Activated B cell treated with CpG ODN at 0.5 μM for 24 hours (primary cell): ENCODE data around the gene PRRX1. TPM values are rescaled to one million over a fixed set of nuclear protein-coding genes. Genes with fewer than 3 reads are reported as not detected.

Experiments used
- ATAC-seq: fragments of 200-7000 bp; cut with Tn5 transposase; one replicate; pipeline ENCODE4 v1.10.0; 2021; ENCODE audit warnings: low read depth, mild to moderate bottlenecking, moderate library complexity
- CTCF ChIA-PET: fragments of 350-600 bp; sonication (Branson Sonifier 250); formaldehyde crosslinking; loops from one replicate; lab custom pipeline; 2021; ENCODE audit warnings: antibody characterized with exemption; lab: Charles Lee
- POLR2A ChIA-PET: fragments of 350-600 bp; sonication (Branson Sonifier 250); formaldehyde crosslinking; loops from one replicate; lab custom pipeline; 2021; ENCODE audit warnings: antibody characterized with exemption; lab: Charles Lee
- DNase-seq: peaks from one replicate; pipeline ENCODE4 v3.0.0; 2022
- H3K27ac Mint-ChIP-seq: one replicate; pipeline ENCODE4 v1.8.0; 2020; ENCODE audit warnings: mixed read lengths
- H3K27me3 Mint-ChIP-seq: one replicate; pipeline ENCODE4 v1.8.0; 2021; ENCODE audit warnings: mixed read lengths
- H3K36me3 Mint-ChIP-seq: one replicate; pipeline ENCODE4 v1.8.0; 2021; ENCODE audit warnings: low read depth, mixed read lengths
- H3K4me1 Mint-ChIP-seq: one replicate; pipeline ENCODE4 v1.8.0; 2021; ENCODE audit warnings: mixed read lengths
- H3K4me3 Mint-ChIP-seq: one replicate; pipeline ENCODE4 v1.8.0; 2020; ENCODE audit warnings: mild to moderate bottlenecking, mixed read lengths
- H3K9me3 Mint-ChIP-seq: one replicate; pipeline ENCODE4 v1.8.0; 2020; ENCODE audit warnings: mixed read lengths
- intact Hi-C: fragments of 100-400 bp; cut with micrococcal nuclease; formaldehyde crosslinking; loops from one replicate; pipeline ENCODE4 v1.15.1; 2024
- total RNA-seq: library from RNA; stranded (reverse); gene quantifications from 2 replicates; pipeline ENCODE4 v1.2.3, GENCODE V29; 2022
- TF ChIP-seq, protein P1 (sequence below): fragments of 200-600 bp; IDR thresholded peaks from one replicate; pipeline ENCODE4 v1.8.0; 2022; ENCODE audit warnings: antibody characterized with exemption, mild to moderate bottlenecking

PRRX1 gene
- total RNA-seq, 1 donor from 2014 or later, result not detected

DNA sequence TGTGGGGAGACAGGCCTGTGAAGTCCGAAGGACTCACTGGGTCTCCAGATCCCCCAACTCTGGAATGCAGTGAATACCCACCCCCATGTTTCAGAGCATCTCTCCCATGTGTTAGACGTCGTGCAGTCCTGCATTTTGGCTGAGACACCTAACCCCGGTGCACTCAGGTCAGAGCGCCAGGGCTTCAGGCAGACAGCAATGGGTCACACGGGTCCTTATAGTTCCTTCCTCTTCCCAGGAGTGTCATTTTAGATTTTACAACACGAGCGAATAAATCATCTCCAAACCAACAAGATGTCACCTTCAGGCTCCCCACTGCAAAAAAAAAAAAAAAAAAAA is 5.1 kb downstream of the PRRX1 start:
- Mint-ChIP-seq H3K4me3 (no peak overlapping the region), H3K9me3 (no peaks in the 10 kb centered on the region), H3K27ac (no peak overlapping the region), H3K27me3 (peaks cover 81% of the 10 kb centered on the region), H3K36me3 (no peaks in the 10 kb centered on the region), H3K4me1 (peaks cover 11% of the 10 kb centered on the region)
- TF ChIP-seq, protein P1, sequence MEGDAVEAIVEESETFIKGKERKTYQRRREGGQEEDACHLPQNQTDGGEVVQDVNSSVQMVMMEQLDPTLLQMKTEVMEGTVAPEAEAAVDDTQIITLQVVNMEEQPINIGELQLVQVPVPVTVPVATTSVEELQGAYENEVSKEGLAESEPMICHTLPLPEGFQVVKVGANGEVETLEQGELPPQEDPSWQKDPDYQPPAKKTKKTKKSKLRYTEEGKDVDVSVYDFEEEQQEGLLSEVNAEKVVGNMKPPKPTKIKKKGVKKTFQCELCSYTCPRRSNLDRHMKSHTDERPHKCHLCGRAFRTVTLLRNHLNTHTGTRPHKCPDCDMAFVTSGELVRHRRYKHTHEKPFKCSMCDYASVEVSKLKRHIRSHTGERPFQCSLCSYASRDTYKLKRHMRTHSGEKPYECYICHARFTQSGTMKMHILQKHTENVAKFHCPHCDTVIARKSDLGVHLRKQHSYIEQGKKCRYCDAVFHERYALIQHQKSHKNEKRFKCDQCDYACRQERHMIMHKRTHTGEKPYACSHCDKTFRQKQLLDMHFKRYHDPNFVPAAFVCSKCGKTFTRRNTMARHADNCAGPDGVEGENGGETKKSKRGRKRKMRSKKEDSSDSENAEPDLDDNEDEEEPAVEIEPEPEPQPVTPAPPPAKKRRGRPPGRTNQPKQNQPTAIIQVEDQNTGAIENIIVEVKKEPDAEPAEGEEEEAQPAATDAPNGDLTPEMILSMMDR, result no peak
- ATAC-seq (no peak), DNase-seq (no peak)
- intact Hi-C loops, result loop anchor here (10.0 kb wide), 1 partner anchor 744 kb away; no protein-coding TSS in a partner anchor
- ChIA-PET POLR2A (no interaction called here), CTCF (no interaction called here)

DNA sequence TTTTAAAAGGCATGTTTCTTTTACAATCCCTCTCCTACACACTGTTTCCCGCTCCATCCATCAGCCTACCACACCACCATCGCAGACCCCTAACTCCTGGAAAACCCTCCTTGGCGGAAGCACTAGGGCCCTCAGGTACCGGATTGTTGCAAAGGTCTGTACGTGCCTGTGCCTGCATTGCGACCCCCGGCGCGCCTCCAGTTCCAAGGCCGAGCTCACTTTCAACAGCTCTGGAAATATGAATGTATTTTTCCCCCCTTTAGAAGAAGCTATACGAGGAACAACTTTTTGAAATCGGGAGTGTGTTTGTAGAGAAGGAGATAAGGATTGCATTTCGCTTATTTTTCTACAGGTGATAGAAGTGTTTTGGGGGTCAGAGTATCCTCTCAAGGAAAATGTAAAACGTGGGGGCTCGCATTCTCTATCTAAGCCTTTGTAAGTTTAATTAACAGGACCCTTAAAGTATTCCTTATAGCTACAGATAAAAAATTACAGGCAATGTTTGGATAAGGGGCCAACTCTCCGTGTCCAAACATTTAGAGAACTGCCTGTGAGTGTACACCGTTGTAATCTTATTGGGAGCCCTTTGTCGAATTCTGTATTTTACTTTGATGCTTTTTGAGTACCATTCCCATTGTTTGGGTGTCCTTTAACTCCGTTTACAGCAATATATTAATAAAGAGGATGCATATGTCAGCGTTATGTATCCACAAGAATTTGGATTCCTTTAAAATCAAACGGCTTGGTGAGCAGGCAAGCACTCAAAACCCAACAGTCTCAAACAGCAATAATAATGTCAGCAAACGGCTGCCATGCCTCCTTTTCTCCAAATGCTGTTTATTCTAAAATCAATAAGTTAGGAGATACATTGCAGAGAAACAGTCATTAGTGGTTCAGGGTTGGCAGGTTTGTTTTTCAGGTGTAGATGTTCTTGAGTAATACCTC is 5.9 kb downstream of the PRRX1 start:
- no peaks in the 10 kb centered on the region for H3K36me3 Mint-ChIP-seq
- H3K9me3 Mint-ChIP-seq, result no peaks in the 10 kb centered on the region
- TF ChIP-seq, protein P1, result no peak
- no peak for ATAC-seq
- no peak overlapping the region for H3K27ac Mint-ChIP-seq
- H3K4me1 Mint-ChIP-seq, result peaks cover 3% of the 10 kb centered on the region
- intact Hi-C loops, result loop anchor here (10.0 kb wide), 1 partner anchor 745 kb away; no protein-coding TSS in a partner anchor
- H3K4me3 Mint-ChIP-seq, result no peak overlapping the region
- ChIA-PET POLR2A (no interaction called here), CTCF (no interaction called here)
- DNase-seq, result no peak
- H3K27me3 Mint-ChIP-seq, result peaks cover 76% of the 10 kb centered on the region

DNA sequence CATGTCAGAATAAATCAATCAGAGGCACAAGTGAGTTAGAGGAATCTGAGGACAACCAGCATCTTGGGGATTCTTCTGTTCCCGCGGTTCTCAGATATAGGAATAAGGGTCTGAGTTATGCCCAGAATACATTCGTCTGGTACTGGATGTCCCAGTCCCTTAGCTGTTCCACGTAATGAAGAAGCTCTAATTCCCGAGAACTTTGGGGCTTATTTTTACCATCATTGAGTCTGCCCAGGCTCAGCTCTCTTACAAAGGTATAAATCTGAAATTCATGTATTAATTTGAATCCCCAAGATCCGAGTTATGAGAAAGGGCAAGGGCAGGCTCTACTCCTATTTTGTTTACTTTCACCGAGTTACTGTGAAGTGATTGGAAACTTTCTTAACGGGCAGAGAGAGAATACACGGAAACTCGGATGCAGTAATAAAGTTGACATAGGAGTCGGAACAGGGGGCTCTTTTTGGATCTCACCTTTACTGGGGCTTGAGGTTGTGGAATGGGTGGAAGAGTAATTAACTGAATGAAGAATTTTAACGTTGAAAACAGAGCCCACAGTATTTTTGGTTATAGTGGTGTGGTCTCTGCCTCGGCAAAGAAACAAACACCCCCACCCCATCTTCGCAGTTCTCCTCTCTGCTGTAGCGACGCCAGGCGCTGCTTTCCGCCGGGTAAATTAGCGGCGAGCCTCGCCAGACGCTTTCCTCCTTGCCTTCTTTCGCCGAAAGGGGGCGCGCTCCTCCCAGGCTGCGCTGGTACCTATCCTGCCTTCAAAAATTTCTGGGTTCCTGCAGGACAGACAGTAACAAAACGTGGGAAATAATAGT is 7.1 kb downstream of the PRRX1 start:
- ATAC-seq (no peak), DNase-seq (no peak)
- Mint-ChIP-seq H3K4me1 (peaks cover 3% of the 10 kb centered on the region), H3K4me3 (no peak overlapping the region), H3K36me3 (no peaks in the 10 kb centered on the region), H3K9me3 (no peaks in the 10 kb centered on the region), H3K27ac (no peak overlapping the region), H3K27me3 (peaks cover 65% of the 10 kb centered on the region)
- POLR2A ChIA-PET, result no interaction called here
- intact Hi-C loops, result no loop called here
- TF ChIP-seq, protein P1, result no peak
- CTCF ChIA-PET, result no interaction called here

DNA sequence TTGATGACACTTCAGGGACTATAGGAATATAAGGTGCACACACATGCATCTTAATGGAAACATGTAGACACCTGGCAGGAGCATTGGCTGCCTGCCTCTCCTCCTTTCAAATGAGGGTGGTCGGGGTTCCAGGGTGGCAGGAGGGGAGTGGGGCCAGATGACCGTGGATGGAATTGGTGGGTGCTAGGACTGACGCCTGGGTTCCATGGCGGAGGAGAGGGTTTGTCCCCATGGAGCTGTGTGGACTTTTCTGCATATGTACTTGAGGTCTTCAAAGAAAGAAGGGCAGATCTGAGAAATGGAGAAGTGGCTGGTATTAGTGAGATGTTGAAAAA is 7.7 kb downstream of the PRRX1 start:
- Mint-ChIP-seq H3K4me1 (peaks cover 3% of the 10 kb centered on the region), H3K4me3 (no peak overlapping the region), H3K27ac (no peak overlapping the region), H3K9me3 (no peaks in the 10 kb centered on the region), H3K27me3 (peaks cover 62% of the 10 kb centered on the region), H3K36me3 (no peaks in the 10 kb centered on the region)
- DNase-seq (no peak), ATAC-seq (no peak)
- POLR2A ChIA-PET, result no interaction called here
- TF ChIP-seq, protein P1, result no peak
- CTCF ChIA-PET, result no interaction called here
- intact Hi-C loops, result no loop called here

DNA sequence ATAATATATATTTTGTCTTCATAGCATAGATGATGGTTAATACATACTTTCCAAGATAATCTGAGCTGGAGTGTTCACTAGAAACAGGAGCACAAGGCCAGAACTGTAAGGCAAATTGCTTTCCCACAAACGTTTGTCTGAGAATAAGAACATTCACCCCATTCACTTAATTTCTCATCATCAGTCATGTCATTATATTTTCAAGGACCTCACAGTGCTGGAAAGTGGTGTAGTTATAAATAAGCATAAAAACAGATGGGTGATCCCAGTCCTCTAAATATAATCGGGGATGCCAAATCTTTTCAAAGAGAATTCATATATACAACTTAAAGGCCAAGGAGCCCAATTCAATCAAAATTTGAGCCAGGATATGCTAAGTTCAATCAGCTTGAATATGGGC is 8.4 kb downstream of the PRRX1 start:
- no peak for DNase-seq
- no peak for ATAC-seq
- intact Hi-C loops, result no loop called here
- CTCF ChIA-PET, result no interaction called here
- H3K4me1 Mint-ChIP-seq, result peaks cover 3% of the 10 kb centered on the region
- H3K9me3 Mint-ChIP-seq, result no peaks in the 10 kb centered on the region
- POLR2A ChIA-PET, result no interaction called here
- no peak overlapping the region for H3K4me3 Mint-ChIP-seq
- H3K27ac Mint-ChIP-seq, result no peak overlapping the region
- TF ChIP-seq, protein P1, result no peak
- no peaks in the 10 kb centered on the region for H3K36me3 Mint-ChIP-seq
- H3K27me3 Mint-ChIP-seq, result peaks cover 54% of the 10 kb centered on the region
